HepG2 (cell line): Measurements from ENCODE around the gene RAD17. TPM values are rescaled to one million over a fixed set of nuclear protein-coding genes. Genes with fewer than 3 reads are reported as not detected.
"Not testable (repeated sequence)": the region's sequence is repeated elsewhere in the genome, so short reads cannot be mapped to it uniquely, and the experiment has no call there.

Source experiments
- ATAC-seq: fragments of 200-7000 bp; cut with Tn5 transposase; 3 replicates; pipeline ENCODE4 v1.9.1; 2020; ENCODE audit warnings: mild to moderate bottlenecking, moderate library complexity
- BruUV-seq: library from RNA; stranded (reverse); fragments of 400-500 nt; replicated peaks from 2 replicates; lab custom pipeline; 2021; lab: Mats Ljungman, UMichigan
- CTCF ChIA-PET: fragments of 300-600 bp; formaldehyde crosslinking; extraction: SDS; loops from one replicate; lab custom pipeline; 2021; ENCODE audit warnings: low total read pairs, inconsistent platforms, low intra/inter-chr PET ratio; lab: Yijun Ruan, JAX
- POLR2A ChIA-PET: fragments of 350-600 bp; sonication (Branson Sonifier 250); formaldehyde crosslinking; loops from one replicate; lab custom pipeline; 2020; ENCODE audit warnings: antibody characterized with exemption, inconsistent platforms; lab: Yijun Ruan, JAX
- DNase-seq: peaks from one replicate; pipeline ENCODE4 v3.0.0-alpha.2; 2015; ENCODE audit warnings: low spot score
- FAIRE-seq: peaks from 3 replicates; lab custom pipeline; 2011; peaks lifted over from hg19 to GRCh38; lab: Jason Lieb, UNC
- H2AFZ ChIP-seq: one replicate; pipeline ENCODE4 v1.6.1; 2011; ENCODE audit warnings: low read length, inconsistent platforms
- H3K27ac ChIP-seq: fragments of 300-600 bp; 3 replicates; pipeline ENCODE4 v1.8.0; 2011; ENCODE audit warnings: mixed run types, mild to moderate bottlenecking, mixed read lengths, low read length, inconsistent platforms; ENCODE audit not compliant: insufficient read depth; ENCODE audit errors: extremely low read length
- H3K27me3 ChIP-seq, 2 experiments: fragments of 200-600 bp in 1 of 2; 2 replicates in 1 of 2; 3 replicates in 1 of 2; pipeline versions ENCODE4 v1.6.0 to v1.8.0; 2011; ENCODE audit warnings: low read length in 2 of 2, mild to moderate bottlenecking in 2 of 2, moderate library complexity in 2 of 2, inconsistent platforms in 1 of 2; ENCODE audit not compliant: insufficient read depth in 2 of 2, control insufficient read depth in 1 of 2
- H3K36me3 ChIP-seq, 2 experiments: fragments of 200-600 bp in 1 of 2; replicated peaks in 1 of 2; 2 replicates in 1 of 2; 3 replicates in 1 of 2; pipeline versions ENCODE4 v1.5.1 to v1.8.0; 2011; ENCODE audit warnings: low read length in 2 of 2, inconsistent platforms in 1 of 2; ENCODE audit not compliant: insufficient read depth in 2 of 2, control insufficient read depth in 1 of 2
- H3K4me1 ChIP-seq: 2 replicates; pipeline ENCODE4 v1.5.1; 2012; ENCODE audit warnings: low read length, inconsistent platforms; ENCODE audit not compliant: insufficient read depth
- H3K4me2 ChIP-seq: 2 replicates; pipeline ENCODE4 v1.6.0; 2011; ENCODE audit warnings: low read depth, low read length, inconsistent platforms
- H3K4me3 ChIP-seq, 3 experiments: fragments of 200-600 bp in 1 of 3; sonication (generic), shearing (Covaris generic) in 1 of 3; replicated peaks in 1 of 3; 2 replicates each; pipeline ENCODE4 v1.5.1; 2011 to 2016; ENCODE audit warnings: low read length in 3 of 3, inconsistent platforms in 2 of 3, low read depth in 2 of 3, mild to moderate bottlenecking in 2 of 3, control low read depth in 1 of 3, mixed read lengths in 1 of 3; ENCODE audit not compliant: insufficient read depth in 1 of 3
- H3K79me2 ChIP-seq: one replicate; pipeline ENCODE4 v1.6.1; 2011; ENCODE audit warnings: low read length, inconsistent platforms; ENCODE audit not compliant: insufficient read depth
- H3K9ac ChIP-seq: 2 replicates; pipeline ENCODE4 v1.6.0; 2011; ENCODE audit warnings: mild to moderate bottlenecking, low read depth, low read length, inconsistent platforms; ENCODE audit not compliant: insufficient read depth
- H3K9me3 ChIP-seq: 2 replicates; pipeline ENCODE4 v1.5.1; 2012; ENCODE audit warnings: mild to moderate bottlenecking, low read length
- H4K20me1 ChIP-seq: 2 replicates; pipeline ENCODE4 v1.6.0; 2011; ENCODE audit warnings: inconsistent platforms, mild to moderate bottlenecking, low read length, moderate library complexity; ENCODE audit not compliant: insufficient read depth
- EHMT2 ChIP-seq: fragments of 200-600 bp; sonication (generic); IDR thresholded peaks from 2 replicates; pipeline ENCODE4 v1.7.0; 2017; ENCODE audit warnings: antibody characterized with exemption, low read depth, low read length, borderline replicate concordance
- NR2F2 ChIP-seq: IDR thresholded peaks from 2 replicates; pipeline ENCODE4 v1.6.1; 2012; ENCODE audit warnings: low read depth, inconsistent platforms, borderline replicate concordance
- RXRB ChIP-seq: IDR thresholded peaks from 2 replicates; pipeline ENCODE4 v1.6.1; 2016; ENCODE audit warnings: borderline replicate concordance, missing genetic modification reagents, missing compliant biosample characterization
- ZBTB38 ChIP-seq: sonication (generic); formaldehyde crosslinking; IDR thresholded peaks from 2 replicates; pipeline ENCODE4 v1.5.1; 2020; ENCODE audit warnings: mild to moderate bottlenecking, missing genetic modification reagents
- ZNF253 ChIP-seq: sonication (generic); formaldehyde crosslinking; IDR thresholded peaks from 2 replicates; pipeline ENCODE4 v1.8.0; 2022; ENCODE audit warnings: mild to moderate bottlenecking, missing genetic modification reagents, borderline replicate concordance
- WGBS: methylation state at CpG from one replicate; pipeline ENCODE4 v1.1.6; 2017; ENCODE audit warnings: low lambda C conversion rate; 5-methylcytosine and 5-hydroxymethylcytosine counted together
- in situ Hi-C: cut with HindIII; loops from 2 replicates; pipeline ENCODE4 v1.10.0; 2017; ENCODE audit warnings: low pct_unique_long_range_greater_than_20kb; ENCODE audit not compliant: extremely low pct_ligation_motif_present
- intact Hi-C: fragments of 100-400 bp; cut with micrococcal nuclease; formaldehyde crosslinking; loops from one replicate; pipeline ENCODE4 v1.10.0; 2022; ENCODE audit not compliant: unreplicated experiment
- polyA plus RNA-seq, 8 experiments: library from polyadenylated mRNA; depleted of rRNA in 3 of 8; stranded (reverse) in 7 of 8; unstranded in 1 of 8; fragments of >200 nt; fragmentation: Illumina TruSeq in 4 of 8; extraction: Trizol in 4 of 8; gene quantifications; 2 replicates each; pipeline versions ENCODE4 v1.2.1 to v1.2.3, GENCODE V29; 2011 to 2016; ENCODE audit warnings: low read depth in 4 of 8, missing spikeins in 1 of 8, mixed read lengths in 1 of 8; ENCODE audit not compliant: insufficient read depth in 1 of 8
- total RNA-seq, 5 experiments: library from RNA; depleted of rRNA; stranded (reverse); fragments of >200 nt; fragmentation: Illumina TruSeq; extraction: Trizol; gene quantifications; 2 replicates each; pipeline ENCODE4 v1.2.3, GENCODE V29; 2016; ENCODE audit warnings: low read depth in 1 of 5
- TF ChIP-seq, protein P1 (sequence below): sonication (generic); formaldehyde crosslinking; IDR thresholded peaks from 2 replicates; pipeline ENCODE4 v1.4.0; 2020; ENCODE audit warnings: missing genetic modification reagents
- TF ChIP-seq, protein P2 (sequence below): sonication (generic); formaldehyde crosslinking; conservative IDR thresholded peaks from 2 replicates; pipeline ENCODE4 v1.4.0; 2020; ENCODE audit warnings: missing genetic modification reagents
- TF ChIP-seq, protein P3 (sequence below): IDR thresholded peaks from 2 replicates; pipeline ENCODE4 v1.6.1; 2012; ENCODE audit warnings: low read length, improper control_type of control experiment

Gene RAD17
- total and polyA plus RNA-seq, 2 of the 13 experiments (the other 11 are each of a cell fraction or from before 2014, with no cell fraction given) = 24.0 to 25.9 TPM

DNA sequence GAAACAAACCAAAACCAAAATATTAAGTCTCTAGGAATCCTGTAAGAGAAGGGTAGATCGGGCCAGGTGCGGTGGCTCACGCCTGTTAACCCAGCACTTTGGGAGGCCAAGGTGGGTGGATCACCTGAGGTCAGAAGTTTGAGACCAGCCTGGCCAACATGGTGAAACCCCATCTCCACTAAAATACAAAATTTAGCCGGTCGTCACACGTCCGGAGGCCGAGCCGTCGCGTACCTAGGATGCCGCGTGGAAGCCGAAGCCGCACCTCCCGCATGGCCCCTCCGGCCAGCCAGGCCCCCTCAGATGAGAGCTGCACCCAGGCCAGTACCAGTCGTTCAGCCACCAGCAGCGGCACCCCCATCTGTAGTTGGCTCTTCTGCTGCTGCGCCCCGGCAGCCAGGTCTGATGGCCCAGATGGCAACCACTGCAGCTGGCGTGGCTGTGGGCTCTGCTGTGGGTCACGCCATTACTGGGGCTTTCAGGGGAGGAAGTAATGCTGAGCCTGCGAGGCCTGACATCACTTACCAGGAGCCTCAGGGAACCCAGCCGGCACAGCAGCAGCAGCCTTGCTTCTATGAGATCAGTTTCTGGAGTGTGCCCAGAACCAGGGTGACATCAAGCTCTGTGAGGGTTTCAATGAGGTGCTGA lies 35.8 kb upstream of the RAD17 start:
- H4K20me1 ChIP-seq, H3K27me3 ChIP-seq, H3K79me2 ChIP-seq, CTCF ChIA-PET, H3K4me3 ChIP-seq, BruUV-seq, DNase-seq, H3K27ac ChIP-seq, FAIRE-seq, H2AFZ ChIP-seq, H3K36me3 ChIP-seq, H3K9ac ChIP-seq, H3K9me3 ChIP-seq: not testable (repeated sequence)
- Histone ChIP-seq H3K4me1 (peaks cover 51% of the 10 kb centered on the region), H3K4me2 (peak overlapping the region; percentile 67)
- ATAC-seq = 0 out of 3 replicates have a peak, but pooled peaks have one; percentile 5
- peak; percentile 26; the same call in 1 of the 2 replicates for TF ChIP-seq ZBTB38 (CRISPR knock-in tag)
- TF ChIP-seq, protein P1, sequence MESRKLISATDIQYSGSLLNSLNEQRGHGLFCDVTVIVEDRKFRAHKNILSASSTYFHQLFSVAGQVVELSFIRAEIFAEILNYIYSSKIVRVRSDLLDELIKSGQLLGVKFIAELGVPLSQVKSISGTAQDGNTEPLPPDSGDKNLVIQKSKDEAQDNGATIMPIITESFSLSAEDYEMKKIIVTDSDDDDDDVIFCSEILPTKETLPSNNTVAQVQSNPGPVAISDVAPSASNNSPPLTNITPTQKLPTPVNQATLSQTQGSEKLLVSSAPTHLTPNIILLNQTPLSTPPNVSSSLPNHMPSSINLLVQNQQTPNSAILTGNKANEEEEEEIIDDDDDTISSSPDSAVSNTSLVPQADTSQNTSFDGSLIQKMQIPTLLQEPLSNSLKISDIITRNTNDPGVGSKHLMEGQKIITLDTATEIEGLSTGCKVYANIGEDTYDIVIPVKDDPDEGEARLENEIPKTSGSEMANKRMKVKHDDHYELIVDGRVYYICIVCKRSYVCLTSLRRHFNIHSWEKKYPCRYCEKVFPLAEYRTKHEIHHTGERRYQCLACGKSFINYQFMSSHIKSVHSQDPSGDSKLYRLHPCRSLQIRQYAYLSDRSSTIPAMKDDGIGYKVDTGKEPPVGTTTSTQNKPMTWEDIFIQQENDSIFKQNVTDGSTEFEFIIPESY (CRISPR knock-in tag) = peak; percentile 7; the same call in 1 of the 2 replicates
- POLR2A ChIA-PET = interaction anchor here (0.8 to 3.5 kb wide), 5 partner anchors 57 to 240 kb away, joined by 3 to 27 read pairs (median 5); partner anchors contain the start of genes CCNB1, CDK7 and SLC30A5
- in situ Hi-C loops = loop anchor here (10.0 kb wide), 2 partner anchors 59 to 239 kb away; partner anchors contain the start of gene SLC30A5
- intact Hi-C loops = loop anchor here (1.0 to 5.0 kb wide), 5 partner anchors 144 to 309 kb away; partner anchors contain the start of genes CCNB1 and CENPH
- WGBS = 92% methylated on average over 23 of the region's 25 CpGs

DNA sequence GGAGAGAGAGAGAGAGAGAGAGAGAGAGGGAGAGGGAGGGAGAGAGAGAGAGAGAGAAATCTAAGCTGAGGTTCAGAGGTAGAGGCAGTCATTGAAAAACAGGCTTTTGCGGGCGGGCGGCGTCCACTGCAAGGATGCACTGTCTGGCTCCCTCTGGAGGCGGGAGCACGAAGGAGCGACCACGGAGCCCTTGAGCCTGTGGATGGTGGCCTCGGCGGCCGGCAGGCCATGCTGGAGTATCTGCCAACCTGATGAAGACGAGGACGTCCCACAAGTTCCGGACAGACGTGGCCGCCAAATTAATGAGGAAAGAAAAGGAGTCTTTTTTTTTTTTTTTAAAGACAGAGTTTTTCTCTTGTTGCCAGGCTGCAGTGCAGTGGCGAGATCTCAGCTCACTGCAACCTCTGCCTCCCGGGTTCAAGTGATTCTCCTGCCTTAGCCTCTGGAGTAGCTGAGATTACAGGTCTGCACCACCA lies 34.8 kb upstream of the RAD17 start:
- Histone ChIP-seq H3K4me2 (peak overlapping the region; percentile 67), H3K4me3 (peak overlapping the region; percentile 51 to 61 (median 51)), H3K27ac (no peak overlapping the region), H4K20me1 (no peaks in the 10 kb centered on the region), H3K9me3 (no peaks in the 10 kb centered on the region), H3K9ac (no peak overlapping the region), H3K27me3 (no peaks in the 10 kb centered on the region; a peak in 1 of 5 replicates), H2AFZ (no peak overlapping the region), H3K36me3 (no peaks in the 10 kb centered on the region), H3K4me1 (peaks cover 53% of the 10 kb centered on the region), H3K79me2 (no peaks in the 10 kb centered on the region)
- ATAC-seq = peak; percentile 81
- WGBS = 11% methylated on average over 12 of the region's 18 CpGs
- ChIA-PET POLR2A (interaction anchor here (0.7 to 3.5 kb wide), 6 partner anchors 10 to 241 kb away, joined by 3 to 27 read pairs (median 4); partner anchors contain the start of genes CCNB1, CDK7, RAD17 and SLC30A5), CTCF (interaction anchor here (1.2 to 1.8 kb wide), 2 partner anchors 69 to 292 kb away, joined by 4 to 7 read pairs; no protein-coding TSS in a partner anchor)
- peak; percentile 72 for DNase-seq
- intact Hi-C loops = loop anchor here (1.0 to 5.0 kb wide), 6 partner anchors 69 to 311 kb away; partner anchors contain the start of genes CCNB1 and CENPH
- BruUV-seq = no TSS peak
- FAIRE-seq = no peak
- in situ Hi-C loops = loop anchor here (10.0 kb wide), 2 partner anchors 60 to 240 kb away; partner anchors contain the start of gene SLC30A5
- TF ChIP-seq, protein P2, sequence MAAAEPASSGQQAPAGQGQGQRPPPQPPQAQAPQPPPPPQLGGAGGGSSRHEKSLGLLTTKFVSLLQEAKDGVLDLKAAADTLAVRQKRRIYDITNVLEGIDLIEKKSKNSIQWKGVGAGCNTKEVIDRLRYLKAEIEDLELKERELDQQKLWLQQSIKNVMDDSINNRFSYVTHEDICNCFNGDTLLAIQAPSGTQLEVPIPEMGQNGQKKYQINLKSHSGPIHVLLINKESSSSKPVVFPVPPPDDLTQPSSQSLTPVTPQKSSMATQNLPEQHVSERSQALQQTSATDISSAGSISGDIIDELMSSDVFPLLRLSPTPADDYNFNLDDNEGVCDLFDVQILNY (CRISPR knock-in tag) = no peak
- TF ChIP-seq EHMT2 (no peak), NR2F2 (no peak), RXRB (CRISPR knock-in tag) (0 out of 2 replicates have a peak, but pooled peaks have one; percentile 10), ZNF253 (CRISPR knock-in tag) (no peak)
- TF ChIP-seq, protein P3, sequence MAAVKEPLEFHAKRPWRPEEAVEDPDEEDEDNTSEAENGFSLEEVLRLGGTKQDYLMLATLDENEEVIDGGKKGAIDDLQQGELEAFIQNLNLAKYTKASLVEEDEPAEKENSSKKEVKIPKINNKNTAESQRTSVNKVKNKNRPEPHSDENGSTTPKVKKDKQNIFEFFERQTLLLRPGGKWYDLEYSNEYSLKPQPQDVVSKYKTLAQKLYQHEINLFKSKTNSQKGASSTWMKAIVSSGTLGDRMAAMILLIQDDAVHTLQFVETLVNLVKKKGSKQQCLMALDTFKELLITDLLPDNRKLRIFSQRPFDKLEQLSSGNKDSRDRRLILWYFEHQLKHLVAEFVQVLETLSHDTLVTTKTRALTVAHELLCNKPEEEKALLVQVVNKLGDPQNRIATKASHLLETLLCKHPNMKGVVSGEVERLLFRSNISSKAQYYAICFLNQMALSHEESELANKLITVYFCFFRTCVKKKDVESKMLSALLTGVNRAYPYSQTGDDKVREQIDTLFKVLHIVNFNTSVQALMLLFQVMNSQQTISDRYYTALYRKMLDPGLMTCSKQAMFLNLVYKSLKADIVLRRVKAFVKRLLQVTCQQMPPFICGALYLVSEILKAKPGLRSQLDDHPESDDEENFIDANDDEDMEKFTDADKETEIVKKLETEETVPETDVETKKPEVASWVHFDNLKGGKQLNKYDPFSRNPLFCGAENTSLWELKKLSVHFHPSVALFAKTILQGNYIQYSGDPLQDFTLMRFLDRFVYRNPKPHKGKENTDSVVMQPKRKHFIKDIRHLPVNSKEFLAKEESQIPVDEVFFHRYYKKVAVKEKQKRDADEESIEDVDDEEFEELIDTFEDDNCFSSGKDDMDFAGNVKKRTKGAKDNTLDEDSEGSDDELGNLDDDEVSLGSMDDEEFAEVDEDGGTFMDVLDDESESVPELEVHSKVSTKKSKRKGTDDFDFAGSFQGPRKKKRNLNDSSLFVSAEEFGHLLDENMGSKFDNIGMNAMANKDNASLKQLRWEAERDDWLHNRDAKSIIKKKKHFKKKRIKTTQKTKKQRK = no peak
